Adrenal gland (tissue), 12 donors: Measurements from ENCODE around the gene RASL10A. TPM values are rescaled to one million over a fixed set of nuclear protein-coding genes. Genes with fewer than 3 reads are reported as not detected.

ENCODE experiments used
- DNase-seq, 7 donors: peaks; one replicate each; pipeline ENCODE4 v3.0.0-alpha.2; 2019 to 2020
- H3K27ac ChIP-seq, 5 donors: fragments of 200-600 bp; sonication (generic) in 4 of 5; 1 replicate in 3 of 5; 2 replicates in 2 of 5; pipeline versions ENCODE4 v1.5.1 to v1.8.0; 2016 to 2020; ENCODE audit warnings: mild to moderate bottlenecking in 1 of 5
- H3K27me3 ChIP-seq: fragments of 200-600 bp; 2 replicates; pipeline ENCODE4 v1.8.0; 2021
- H3K36me3 ChIP-seq, 2 donors: fragments of 200-600 bp; replicated peaks in 1 of 2; 1 replicate in 1 of 2; 2 replicates in 1 of 2; pipeline versions ENCODE4 v1.5.1 to v1.8.0; 2018 to 2022
- H3K4me1 ChIP-seq, 2 donors: fragments of 200-600 bp; replicated peaks in 1 of 2; 1 replicate in 1 of 2; 2 replicates in 1 of 2; pipeline versions ENCODE4 v1.5.1 to v1.8.0; 2018 to 2021
- H3K4me3 ChIP-seq, 4 donors: fragments of 200-600 bp; sonication (generic) in 3 of 4; one replicate each; pipeline ENCODE4 v1.5.1; 2016 to 2018
- H3K9me3 ChIP-seq, 3 donors: fragments of 200-600 bp; sonication (generic) in 1 of 3; replicated peaks in 1 of 3; 1 replicate in 2 of 3; 2 replicates in 1 of 3; pipeline versions ENCODE4 v1.5.1 to v1.8.0; 2016 to 2021
- POLR2A ChIP-seq, 2 donors: fragments of 450-650 bp; IDR thresholded peaks; one replicate each; pipeline ENCODE4 v1.6.1; 2017; ENCODE audit warnings: antibody characterized with exemption in 2 of 2, mild to moderate bottlenecking in 2 of 2, moderate library complexity in 1 of 2
- WGBS, 4 donors: extraction: QIAGEN DNeasy Blood & Tissue Kit in 2 of 4; methylation state at CpG; one replicate each; pipeline versions ENCODE4 v1.1.5 to v1.1.7; 2013 to 2017; 5-methylcytosine and 5-hydroxymethylcytosine counted together
- intact Hi-C, 2 donors: fragments of 100-400 bp; cut with DNase I; formaldehyde crosslinking; loops; one replicate each; pipeline versions ENCODE4 v1.14.1 to v1.15.0; 2022 to 2023
- polyA plus RNA-seq, 3 donors: library from polyadenylated mRNA; stranded (reverse); fragments of 200-250 nt in 2 of 3; fragments of 350-450 nt in 1 of 3; fragmentation: Illumina TruSeq in 1 of 3; extraction: RNeasy Lipid Tissue Mini Kit (QIAGEN cat#74804) in 1 of 3; gene quantifications; one replicate each; pipeline ENCODE4 v1.2.3, GENCODE V29; 2013 to 2014
- total RNA-seq, 9 donors: library from RNA; depleted of rRNA in 4 of 9; stranded (reverse); fragments of >200 nt in 4 of 9; fragments of 120-200 nt in 1 of 9; fragmentation: NEBNext Ultra II Directional in 1 of 9; extraction: Animal tissue kit (Norgen Biotek cat#: 25700) in 1 of 9; gene quantifications; one replicate each; pipeline versions ENCODE4 v1.1.0 to v1.2.4, GENCODE V29; 2013 to 2023
- TF ChIP-seq, protein P1 (sequence below), 6 experiments: fragments of 450-650 bp in 4 of 6; fragments of 200-600 bp in 2 of 6; sonication (generic) in 1 of 6; IDR thresholded peaks; 1 replicate in 5 of 6; 2 replicates in 1 of 6; pipeline versions ENCODE4 v1.5.1 to v1.8.0; 2016 to 2021; ENCODE audit warnings: antibody characterized with exemption in 6 of 6, mild to moderate bottlenecking in 2 of 6, moderate library complexity in 1 of 6
- donor health status: healthy with polysubstance abuse.
- donor health status: Bipolar disorder and iron deficiency.
- donor health status: DM: yes; HTN: yes; CAD: no.
- donor health status: DM: no; HTN: no; CAD: no.
- donor health status: DM: no; HTN: no; CAD: no.
- donor health status: DM: yes; HTN: yes; CAD: no.

RASL10A gene
- total and polyA plus RNA-seq, 12 donors: 0.33 to 14.4 (median 1.8) TPM

- Histone ChIP-seq H3K27me3 (no peaks in the 10 kb centered on the region), H3K4me1 (peaks cover 40 to 41% of the 10 kb centered on the region in 2 donors), H3K27ac (peak overlapping the region; percentile 78 to 100 (median 100)), H3K4me3 (peak overlapping the region; percentile 32 to 99 (median 83)), H3K9me3 (no peaks in the 10 kb centered on the region), H3K36me3 (peaks cover 0 to 28% of the 10 kb centered on the region in 2 donors)
- DNase-seq: peak in 6 of 7 donors; percentile 30 to 61 (median 36)
- 13 to 23% (median 19%) methylated on average over 7 to 13 of the region's 13 CpGs for WGBS, 4 donors
- intact Hi-C loops: no loop called here
- no peak for TF ChIP-seq POLR2A (IDR thresholded peaks at IDR 0.05)
- TF ChIP-seq, protein P1, sequence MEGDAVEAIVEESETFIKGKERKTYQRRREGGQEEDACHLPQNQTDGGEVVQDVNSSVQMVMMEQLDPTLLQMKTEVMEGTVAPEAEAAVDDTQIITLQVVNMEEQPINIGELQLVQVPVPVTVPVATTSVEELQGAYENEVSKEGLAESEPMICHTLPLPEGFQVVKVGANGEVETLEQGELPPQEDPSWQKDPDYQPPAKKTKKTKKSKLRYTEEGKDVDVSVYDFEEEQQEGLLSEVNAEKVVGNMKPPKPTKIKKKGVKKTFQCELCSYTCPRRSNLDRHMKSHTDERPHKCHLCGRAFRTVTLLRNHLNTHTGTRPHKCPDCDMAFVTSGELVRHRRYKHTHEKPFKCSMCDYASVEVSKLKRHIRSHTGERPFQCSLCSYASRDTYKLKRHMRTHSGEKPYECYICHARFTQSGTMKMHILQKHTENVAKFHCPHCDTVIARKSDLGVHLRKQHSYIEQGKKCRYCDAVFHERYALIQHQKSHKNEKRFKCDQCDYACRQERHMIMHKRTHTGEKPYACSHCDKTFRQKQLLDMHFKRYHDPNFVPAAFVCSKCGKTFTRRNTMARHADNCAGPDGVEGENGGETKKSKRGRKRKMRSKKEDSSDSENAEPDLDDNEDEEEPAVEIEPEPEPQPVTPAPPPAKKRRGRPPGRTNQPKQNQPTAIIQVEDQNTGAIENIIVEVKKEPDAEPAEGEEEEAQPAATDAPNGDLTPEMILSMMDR (IDR thresholded peaks at IDR 0.05): no peak
These were observed 48.7 kb downstream of the RASL10A start for GRCh38 chr22:29266564-29267461.

DNA sequence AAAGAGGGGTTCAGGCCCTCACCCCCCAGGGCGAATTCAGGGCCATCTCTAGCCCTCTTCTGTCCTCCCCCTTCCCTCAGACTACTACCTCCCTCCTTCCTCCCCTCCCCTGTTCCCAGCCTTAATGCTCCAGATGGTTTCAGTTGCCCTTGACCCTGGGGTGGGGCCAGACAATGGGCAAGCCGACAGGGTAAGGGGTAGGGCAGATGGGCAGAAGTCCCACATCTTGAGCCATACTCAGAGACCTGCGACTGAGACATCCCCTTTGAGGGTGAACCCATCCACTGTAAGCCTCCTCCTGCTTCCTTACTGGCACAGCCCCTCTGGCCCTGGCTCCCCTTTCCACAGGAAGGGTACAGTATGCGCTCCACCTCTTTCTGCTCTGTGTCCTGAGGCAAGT lies 49.6 kb downstream of the RASL10A start:
- 35 to 61% (median 39%) methylated on average over 2 to 4 of the region's 4 CpGs for WGBS, 4 donors
- Histone ChIP-seq H3K4me3 (no peak overlapping the region), H3K4me1 (peaks cover 31 to 32% of the 10 kb centered on the region in 2 donors), H3K27ac (peak overlapping the region in 4 of 5 donors; percentile 99 to 100 (median 100)), H3K36me3 (peaks cover 0 to 28% of the 10 kb centered on the region in 2 donors), H3K27me3 (no peaks in the 10 kb centered on the region), H3K9me3 (no peaks in the 10 kb centered on the region)
- TF ChIP-seq, protein P1 (IDR thresholded peaks at IDR 0.05): no peak
- no peak for TF ChIP-seq POLR2A (IDR thresholded peaks at IDR 0.05)
- intact Hi-C loops: no loop called here
- DNase-seq: peak in 4 of 7 donors; percentile 33 to 58 (median 52)

GRCh38 chr22:29265305-29265704 lies 50.2 kb downstream of the RASL10A start:
- H3K36me3 ChIP-seq: peaks cover 0 to 28% of the 10 kb centered on the region in 2 donors
- intact Hi-C loops: no loop called here
- 84 to 100% (median 93%) methylated on average over 2 to 7 of the region's 7 CpGs for WGBS, 4 donors
- H3K4me3 ChIP-seq: no peak overlapping the region
- TF ChIP-seq, protein P1 (IDR thresholded peaks at IDR 0.05): no peak
- TF ChIP-seq POLR2A (IDR thresholded peaks at IDR 0.05): no peak
- peak in 1 of 7 donors; percentile 53 for DNase-seq
- peaks cover 25 to 29% of the 10 kb centered on the region in 2 donors for H3K4me1 ChIP-seq
- H3K9me3 ChIP-seq: no peaks in the 10 kb centered on the region
- no peaks in the 10 kb centered on the region for H3K27me3 ChIP-seq
- peak overlapping the region in 2 of 5 donors; percentile 100 for H3K27ac ChIP-seq

DNA sequence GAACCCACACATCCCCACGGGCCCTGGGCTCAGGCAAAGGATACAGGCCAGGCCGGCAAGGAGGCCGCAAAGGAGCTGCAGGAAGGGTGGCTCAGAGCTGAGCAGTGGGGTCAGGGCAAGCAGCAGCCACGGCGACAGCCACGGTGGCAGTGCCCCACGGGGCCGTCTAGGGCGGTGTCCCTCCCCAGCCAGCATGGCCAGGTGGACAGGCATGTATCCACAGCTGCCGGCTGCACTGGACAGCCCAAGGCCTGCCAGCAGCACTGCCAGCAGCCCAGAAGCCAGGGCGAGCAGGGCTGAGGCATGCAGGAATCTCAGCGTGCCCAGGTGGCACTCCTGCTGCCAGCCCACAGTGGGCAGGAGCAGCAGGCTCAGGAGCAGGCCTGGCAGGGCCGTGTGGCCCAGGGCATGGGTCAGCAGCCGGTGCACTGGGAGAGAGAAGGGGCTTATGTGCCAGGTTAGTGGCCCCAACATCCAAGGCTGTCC lies 51.7 kb downstream of the RASL10A start:
- H3K4me1 ChIP-seq: peaks cover 17 to 19% of the 10 kb centered on the region in 2 donors
- H3K27me3 ChIP-seq: no peaks in the 10 kb centered on the region
- peak in 4 of 7 donors; percentile 35 to 58 (median 44) for DNase-seq
- no peaks in the 10 kb centered on the region for H3K9me3 ChIP-seq
- no peak overlapping the region for H3K4me3 ChIP-seq
- peaks cover 0 to 30% of the 10 kb centered on the region in 2 donors for H3K36me3 ChIP-seq
- WGBS, 4 donors: 53 to 80% (median 62%) methylated on average over 1 to 14 of the region's 14 CpGs
- H3K27ac ChIP-seq: peak overlapping the region in 1 of 5 donors; percentile 59
- intact Hi-C loops: loop anchor here in 1 of 2 donors (5.0 kb wide), 1 partner anchor 47 kb away; no protein-coding TSS in a partner anchor
- TF ChIP-seq, protein P1 (IDR thresholded peaks at IDR 0.05): no peak
- no peak for TF ChIP-seq POLR2A (IDR thresholded peaks at IDR 0.05)
